Measurements from ENCODE around the gene TRIL.

DNA sequence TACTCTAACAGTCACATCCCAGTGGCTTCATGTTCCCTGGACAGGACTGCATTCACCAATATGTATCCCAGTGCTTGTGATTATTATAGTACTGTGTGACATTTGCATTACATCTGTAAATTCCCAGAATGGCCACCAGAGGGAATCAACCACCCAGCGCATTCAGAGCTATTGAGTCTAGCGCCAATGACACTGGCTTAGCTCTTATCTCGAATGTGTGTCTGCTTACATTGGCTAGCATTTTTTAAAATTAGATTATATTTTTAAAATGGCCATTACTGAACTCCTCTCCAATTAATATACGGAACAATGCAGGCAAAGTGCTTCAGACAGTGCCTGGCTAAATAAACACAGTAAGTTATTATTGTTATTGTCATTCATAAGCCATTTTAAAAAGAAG, 36.3 kb downstream of the TRIL start:
- TF ChIP-seq, protein P1, sequence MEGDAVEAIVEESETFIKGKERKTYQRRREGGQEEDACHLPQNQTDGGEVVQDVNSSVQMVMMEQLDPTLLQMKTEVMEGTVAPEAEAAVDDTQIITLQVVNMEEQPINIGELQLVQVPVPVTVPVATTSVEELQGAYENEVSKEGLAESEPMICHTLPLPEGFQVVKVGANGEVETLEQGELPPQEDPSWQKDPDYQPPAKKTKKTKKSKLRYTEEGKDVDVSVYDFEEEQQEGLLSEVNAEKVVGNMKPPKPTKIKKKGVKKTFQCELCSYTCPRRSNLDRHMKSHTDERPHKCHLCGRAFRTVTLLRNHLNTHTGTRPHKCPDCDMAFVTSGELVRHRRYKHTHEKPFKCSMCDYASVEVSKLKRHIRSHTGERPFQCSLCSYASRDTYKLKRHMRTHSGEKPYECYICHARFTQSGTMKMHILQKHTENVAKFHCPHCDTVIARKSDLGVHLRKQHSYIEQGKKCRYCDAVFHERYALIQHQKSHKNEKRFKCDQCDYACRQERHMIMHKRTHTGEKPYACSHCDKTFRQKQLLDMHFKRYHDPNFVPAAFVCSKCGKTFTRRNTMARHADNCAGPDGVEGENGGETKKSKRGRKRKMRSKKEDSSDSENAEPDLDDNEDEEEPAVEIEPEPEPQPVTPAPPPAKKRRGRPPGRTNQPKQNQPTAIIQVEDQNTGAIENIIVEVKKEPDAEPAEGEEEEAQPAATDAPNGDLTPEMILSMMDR (IDR thresholded peaks at IDR 0.05; ENCODE audit: poor library complexity, severe bottlenecking) = peak; percentile 91
- TF ChIP-seq SMC3 (conservative IDR thresholded peaks at IDR 0.05; ENCODE audit: poor library complexity) = peak; percentile 90
- TF ChIP-seq TAF1 (IDR thresholded peaks at IDR 0.05; ENCODE audit: low read depth) = no peak
- TF ChIP-seq POLR2AphosphoS5 (IDR thresholded peaks at IDR 0.05) = no peak

Data from neural cell (in vitro differentiated cells).